ENCODE measurements around the gene STX18.

Gene STX18

DNA sequence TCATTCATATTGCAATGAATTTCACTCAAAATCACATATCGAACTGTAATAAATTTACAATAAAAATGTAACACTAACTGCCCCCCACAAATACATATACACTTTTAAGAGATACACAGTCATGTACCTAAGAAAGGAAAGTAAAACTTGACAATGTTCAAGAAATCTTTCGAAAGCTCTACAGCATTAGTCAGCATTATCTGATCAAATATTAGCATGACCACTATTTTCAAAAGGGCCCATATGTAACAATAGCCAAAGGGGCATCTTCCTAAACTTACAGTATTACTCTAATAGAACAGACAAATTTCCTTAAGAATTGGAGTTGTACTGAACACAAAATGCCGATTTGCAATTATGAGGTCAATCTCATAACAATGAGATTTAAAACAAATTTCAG lies 51.8 kb downstream of the STX18 start:
- no peak for TF ChIP-seq CTCF (IDR thresholded peaks at IDR 0.05; ENCODE audit: insufficient read depth, missing control alignments)
- DNase-seq (ENCODE audit: insufficient read length, low spot score) (no peak), FAIRE-seq (no peak)

- FAIRE-seq (peak; percentile 84), DNase-seq (ENCODE audit: insufficient read length, low spot score) (no peak)
- peak; percentile 96 for TF ChIP-seq CTCF (IDR thresholded peaks at IDR 0.05; ENCODE audit: insufficient read depth, missing control alignments)
These were observed 53.1 kb downstream of the STX18 start for GRCh38 chr4:4488405-4489404.

GRCh38 chr4:4486969-4487368 lies 54.9 kb downstream of the STX18 start:
- FAIRE-seq = no peak
- TF ChIP-seq CTCF (IDR thresholded peaks at IDR 0.05; ENCODE audit: insufficient read depth, missing control alignments) = no peak
- no peak for DNase-seq (ENCODE audit: insufficient read length, low spot score)

DNA sequence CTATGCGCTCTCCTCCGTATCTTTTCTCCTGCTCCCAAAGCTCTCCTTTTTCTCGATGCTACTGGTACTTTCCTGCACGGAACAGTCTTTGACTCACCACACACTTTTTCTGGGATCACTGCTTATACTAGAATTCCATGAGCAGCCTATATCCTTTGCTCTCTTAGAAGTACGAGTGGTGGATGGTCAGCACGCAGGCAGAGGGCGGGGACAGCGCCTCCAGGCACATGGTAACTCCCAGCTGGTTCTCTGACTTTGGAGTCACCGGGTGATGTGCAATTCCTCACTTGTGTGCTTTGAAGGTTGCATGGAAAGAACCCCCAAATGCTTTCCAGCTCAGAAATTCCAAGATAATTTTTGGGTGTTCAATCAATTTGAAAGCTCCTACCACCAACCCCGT lies 56.0 kb downstream of the STX18 start:
- FAIRE-seq = no peak
- TF ChIP-seq CTCF (IDR thresholded peaks at IDR 0.05; ENCODE audit: insufficient read depth, missing control alignments) = no peak
- no peak for DNase-seq (ENCODE audit: insufficient read length, low spot score)

DNA sequence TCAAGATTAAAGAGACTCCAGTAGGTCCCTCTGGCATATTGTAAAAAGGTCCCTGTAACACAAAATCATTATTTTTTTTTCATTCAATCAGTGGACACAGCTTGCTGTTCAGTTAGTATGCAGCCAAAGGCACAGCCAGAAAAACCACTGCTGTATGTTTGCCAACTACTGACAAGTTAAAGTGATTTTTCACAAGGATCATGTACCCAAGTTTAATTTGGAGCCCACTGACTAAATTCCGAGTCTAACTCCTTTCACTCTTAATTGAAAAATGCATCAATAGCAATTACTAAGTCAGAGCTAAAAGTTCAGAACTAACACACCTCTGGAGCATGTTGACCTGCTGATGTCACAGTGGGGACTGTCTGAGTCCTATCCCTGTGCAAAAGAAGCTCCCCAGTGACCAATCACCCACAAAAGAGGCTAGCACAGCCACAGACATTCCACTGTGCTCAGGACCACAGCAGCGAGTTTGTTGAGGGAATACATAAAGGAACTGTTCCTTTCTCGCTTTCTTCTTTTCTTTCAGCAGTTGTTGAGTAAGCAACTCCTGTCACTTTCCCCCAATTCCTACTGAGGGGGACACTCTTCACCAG lies 60.4 kb downstream of the STX18 start:
- FAIRE-seq (no peak), DNase-seq (ENCODE audit: insufficient read length, low spot score) (no peak)
- TF ChIP-seq CTCF (IDR thresholded peaks at IDR 0.05; ENCODE audit: insufficient read depth, missing control alignments) = no peak

DNA sequence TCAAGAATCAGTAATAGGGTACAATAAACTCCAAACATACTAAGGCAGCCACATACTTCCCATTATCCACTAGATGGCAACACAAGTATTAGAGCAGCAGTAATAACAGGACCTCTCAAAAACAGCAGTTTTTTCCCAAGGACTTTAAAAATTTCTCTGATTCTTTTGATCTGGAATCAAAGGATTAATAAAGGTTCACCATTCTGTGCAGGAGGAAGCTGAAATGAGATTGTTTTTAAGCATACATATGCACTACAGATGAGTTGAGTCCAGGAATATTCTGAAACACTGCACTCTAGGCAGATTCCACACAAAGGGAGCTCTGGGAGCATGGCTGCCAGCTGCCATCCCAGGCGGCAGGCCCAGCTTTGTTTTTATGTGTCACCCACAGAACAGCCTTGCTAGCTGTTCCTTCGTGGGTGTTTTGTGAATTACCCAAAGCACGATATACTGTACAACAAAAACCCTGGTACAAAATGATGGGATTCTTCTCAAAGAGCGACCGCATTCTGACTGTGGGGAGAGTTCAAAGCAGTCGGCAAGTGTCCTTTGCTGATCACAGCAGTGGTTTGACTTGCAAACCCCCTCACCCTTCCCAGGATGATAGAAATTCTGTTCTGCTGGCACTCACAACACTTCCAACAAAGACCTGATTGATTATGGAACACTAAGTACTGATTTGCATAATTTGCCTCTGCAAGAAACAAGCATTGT lies 61.0 kb downstream of the STX18 start:
- no peak for DNase-seq (ENCODE audit: insufficient read length, low spot score)
- no peak for FAIRE-seq
- peak; percentile 38 for TF ChIP-seq CTCF (IDR thresholded peaks at IDR 0.05; ENCODE audit: insufficient read depth, missing control alignments)

Measured in D721Med (cell line).